HL-60 (cell line): Measurements from ENCODE around the gene RAB1A.

Source experiments
- CTCF ChIP-seq: IDR thresholded peaks from one replicate; pipeline ENCODE4 v1.5.1; 2011; ENCODE audit warnings: low read length, control low read depth, inconsistent platforms; ENCODE audit not compliant: insufficient read depth
- TF ChIP-seq, protein P1 (sequence below): IDR thresholded peaks from 2 replicates; pipeline ENCODE4 v1.6.1; 2012; ENCODE audit warnings: low read depth; ENCODE audit not compliant: insufficient replicate concordance

- TF ChIP-seq CTCF = no peak
- TF ChIP-seq, protein P1, sequence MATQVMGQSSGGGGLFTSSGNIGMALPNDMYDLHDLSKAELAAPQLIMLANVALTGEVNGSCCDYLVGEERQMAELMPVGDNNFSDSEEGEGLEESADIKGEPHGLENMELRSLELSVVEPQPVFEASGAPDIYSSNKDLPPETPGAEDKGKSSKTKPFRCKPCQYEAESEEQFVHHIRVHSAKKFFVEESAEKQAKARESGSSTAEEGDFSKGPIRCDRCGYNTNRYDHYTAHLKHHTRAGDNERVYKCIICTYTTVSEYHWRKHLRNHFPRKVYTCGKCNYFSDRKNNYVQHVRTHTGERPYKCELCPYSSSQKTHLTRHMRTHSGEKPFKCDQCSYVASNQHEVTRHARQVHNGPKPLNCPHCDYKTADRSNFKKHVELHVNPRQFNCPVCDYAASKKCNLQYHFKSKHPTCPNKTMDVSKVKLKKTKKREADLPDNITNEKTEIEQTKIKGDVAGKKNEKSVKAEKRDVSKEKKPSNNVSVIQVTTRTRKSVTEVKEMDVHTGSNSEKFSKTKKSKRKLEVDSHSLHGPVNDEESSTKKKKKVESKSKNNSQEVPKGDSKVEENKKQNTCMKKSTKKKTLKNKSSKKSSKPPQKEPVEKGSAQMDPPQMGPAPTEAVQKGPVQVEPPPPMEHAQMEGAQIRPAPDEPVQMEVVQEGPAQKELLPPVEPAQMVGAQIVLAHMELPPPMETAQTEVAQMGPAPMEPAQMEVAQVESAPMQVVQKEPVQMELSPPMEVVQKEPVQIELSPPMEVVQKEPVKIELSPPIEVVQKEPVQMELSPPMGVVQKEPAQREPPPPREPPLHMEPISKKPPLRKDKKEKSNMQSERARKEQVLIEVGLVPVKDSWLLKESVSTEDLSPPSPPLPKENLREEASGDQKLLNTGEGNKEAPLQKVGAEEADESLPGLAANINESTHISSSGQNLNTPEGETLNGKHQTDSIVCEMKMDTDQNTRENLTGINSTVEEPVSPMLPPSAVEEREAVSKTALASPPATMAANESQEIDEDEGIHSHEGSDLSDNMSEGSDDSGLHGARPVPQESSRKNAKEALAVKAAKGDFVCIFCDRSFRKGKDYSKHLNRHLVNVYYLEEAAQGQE = no peak
Observed at GRCh38 chr2:65096948-65097347, 33.0 kb downstream of the RAB1A start.
